HCT116 (cell line): ENCODE results near the gene SLC43A3. TPM values are rescaled to one million over a fixed set of nuclear protein-coding genes. Genes with fewer than 3 reads are reported as not detected.

ENCODE experiments used
- ATAC-seq: fragments of 200-7000 bp; cut with Tn5 transposase; 2 replicates; pipeline ENCODE4 v1.9.1; 2020; ENCODE audit warnings: mild to moderate bottlenecking, moderate library complexity
- BruUV-seq: library from RNA; stranded (reverse); fragments of 400-500 nt; replicated peaks from 2 replicates; lab custom pipeline; 2021; lab: Mats Ljungman, UMichigan
- CTCF ChIA-PET: fragments of 300-600 bp; sonication (Branson Sonifier 250); formaldehyde crosslinking; loops from one replicate; lab custom pipeline; 2021; ENCODE audit warnings: antibody characterized with exemption; lab: Charles Lee
- POLR2A ChIA-PET: fragments of 300-600, 350-600 bp; sonication (Branson Sonifier 250); formaldehyde crosslinking; loops from one replicate; lab custom pipeline; 2021; ENCODE audit warnings: antibody characterized with exemption; lab: Charles Lee
- RAD21 ChIA-PET, 2 experiments: fragments of 300-600 bp; sonication (Branson Sonifier 250); formaldehyde crosslinking; loops; one replicate each; lab custom pipeline; 2023; ENCODE audit warnings: low total read pairs in 2 of 2; ENCODE audit not compliant: uncharacterized antibody in 2 of 2, unreplicated experiment in 2 of 2, low non-redundant PET in 1 of 2; lab: Charles Lee
- DNase-seq: peaks from one replicate; pipeline ENCODE4 v3.0.0-alpha.2; 2010; ENCODE audit warnings: low read depth, low spot score
- H2AFZ ChIP-seq: fragments of 200-600 bp; shearing (Covaris generic), sonication (generic); 2 replicates; pipeline ENCODE4 v1.6.1; 2017; ENCODE audit warnings: low read depth, mixed run types, mixed read lengths, antibody characterized with exemption, low read length; ENCODE audit not compliant: poor library complexity, severe bottlenecking
- H3K27ac ChIP-seq: 2 replicates; pipeline ENCODE4 v1.5.1; 2012; ENCODE audit warnings: low read depth, low read length
- H3K27me3 ChIP-seq: fragments of 200-600 bp; sonication (generic); 2 replicates; pipeline ENCODE4 v1.6.1; 2016; ENCODE audit warnings: mixed run types, low read length, mixed read lengths; ENCODE audit not compliant: insufficient read depth
- H3K36me3 ChIP-seq, 2 experiments: fragments of 200-500 bp in 1 of 2; fragments of 200-600 bp in 1 of 2; sonication (Bioruptor generic) in 1 of 2; sonication (generic) in 1 of 2; 2 replicates each; pipeline versions ENCODE4 v1.5.1 to v1.6.1; 2014 to 2016; ENCODE audit warnings: low read length in 2 of 2, inconsistent platforms in 1 of 2, mixed read lengths in 1 of 2, mixed run types in 1 of 2; ENCODE audit not compliant: insufficient read depth in 2 of 2, control insufficient read depth in 1 of 2
- H3K4me1 ChIP-seq, 2 experiments: fragments of 200-600 bp in 1 of 2; sonication (generic) in 1 of 2; 2 replicates each; pipeline versions ENCODE4 v1.5.1 to v1.6.1; 2012 to 2017; ENCODE audit warnings: low read length in 2 of 2, inconsistent platforms in 1 of 2, mild to moderate bottlenecking in 1 of 2, mixed read lengths in 1 of 2, mixed run types in 1 of 2, moderate library complexity in 1 of 2; ENCODE audit not compliant: insufficient read depth in 2 of 2, control insufficient read depth in 1 of 2
- H3K4me2 ChIP-seq: fragments of 200-600 bp; sonication (generic); 2 replicates; pipeline ENCODE4 v1.6.1; 2017; ENCODE audit warnings: mixed run types, low read length, mixed read lengths
- H3K4me3 ChIP-seq, 2 experiments: fragments of 200-600 bp in 1 of 2; sonication (generic) in 1 of 2; replicated peaks in 1 of 2; 2 replicates each; pipeline ENCODE4 v1.5.1; 2011 to 2016; ENCODE audit warnings: low read length in 2 of 2, control low read depth in 1 of 2, low read depth in 1 of 2, mild to moderate bottlenecking in 1 of 2, mixed read lengths in 1 of 2, mixed run types in 1 of 2
- H3K79me2 ChIP-seq: fragments of 200-600 bp; sonication (generic); 2 replicates; pipeline ENCODE4 v1.6.1; 2017; ENCODE audit warnings: mild to moderate bottlenecking, mixed run types, low read length, moderate library complexity, mixed read lengths; ENCODE audit not compliant: insufficient read depth
- H3K9ac ChIP-seq: fragments of 200-600 bp; sonication (generic); 2 replicates; pipeline ENCODE4 v1.6.1; 2016; ENCODE audit warnings: low read length, mixed read lengths
- H3K9me2 ChIP-seq: fragments of 200-600 bp; sonication (generic), shearing (Covaris generic); 2 replicates; pipeline ENCODE4 v1.6.1; 2017; ENCODE audit warnings: mixed run types, mild to moderate bottlenecking, moderate library complexity; ENCODE audit not compliant: insufficient read depth
- H3K9me3 ChIP-seq, 2 experiments: fragments of 200-500 bp in 1 of 2; fragments of 200-600 bp in 1 of 2; sonication (Bioruptor generic) in 1 of 2; sonication (generic) in 1 of 2; 2 replicates each; pipeline ENCODE4 v1.6.1; 2014 to 2017; ENCODE audit warnings: low read length in 2 of 2, mixed read lengths in 2 of 2, inconsistent platforms in 1 of 2, low read depth in 1 of 2, mild to moderate bottlenecking in 1 of 2, mixed run types in 1 of 2, moderate library complexity in 1 of 2; ENCODE audit not compliant: control insufficient read depth in 1 of 2, insufficient read depth in 1 of 2
- H4K20me1 ChIP-seq: fragments of 200-600 bp; sonication (generic), shearing (Covaris generic); 2 replicates; pipeline ENCODE4 v1.6.1; 2017; ENCODE audit warnings: mixed run types, mild to moderate bottlenecking, moderate library complexity; ENCODE audit not compliant: insufficient read depth
- CBX3 ChIP-seq: IDR thresholded peaks from 2 replicates; pipeline ENCODE4 v1.6.1; 2012; ENCODE audit warnings: low read depth
- CEBPB ChIP-seq: IDR thresholded peaks from 2 replicates; pipeline ENCODE4 v1.6.1; 2012; ENCODE audit warnings: low read depth
- EGR1 ChIP-seq: IDR thresholded peaks from 2 replicates; pipeline ENCODE4 v1.6.1; 2012; ENCODE audit warnings: low read depth
- ELF1 ChIP-seq: IDR thresholded peaks from 2 replicates; pipeline ENCODE4 v1.6.1; 2012; ENCODE audit warnings: low read depth, borderline replicate concordance
- EZH2 ChIP-seq: fragments of 200-600 bp; sonication (generic); IDR thresholded peaks from 2 replicates; pipeline ENCODE4 v1.6.1; 2017; ENCODE audit warnings: antibody characterized with exemption, mixed run types
- EZH2phosphoT487 ChIP-seq: fragments of 200-600 bp; IDR thresholded peaks from 2 replicates; pipeline ENCODE4 v1.6.1; 2018; ENCODE audit warnings: antibody characterized with exemption, borderline replicate concordance
- POLR2A ChIP-seq: IDR thresholded peaks from 2 replicates; pipeline ENCODE4 v1.7.0; 2011; ENCODE audit warnings: borderline replicate concordance; ENCODE audit not compliant: insufficient read depth, insufficient read length; ENCODE audit errors: extremely low read depth
- POLR2AphosphoS5 ChIP-seq: IDR thresholded peaks from 2 replicates; pipeline ENCODE4 v1.6.1; 2011; ENCODE audit warnings: mild to moderate bottlenecking, low read depth, low read length, moderate library complexity
- RAD21 ChIP-seq: IDR thresholded peaks from 2 replicates; pipeline ENCODE4 v1.6.1; 2012; ENCODE audit warnings: low read depth, mild to moderate bottlenecking
- REST ChIP-seq: IDR thresholded peaks from 2 replicates; pipeline ENCODE4 v1.6.1; 2012; ENCODE audit warnings: low read depth
- SIN3A ChIP-seq: IDR thresholded peaks from 2 replicates; pipeline ENCODE4 v1.6.1; 2012; ENCODE audit warnings: low read depth
- SP1 ChIP-seq: IDR thresholded peaks from 2 replicates; pipeline ENCODE4 v1.6.1; 2012; ENCODE audit warnings: low read depth
- YY1 ChIP-seq: IDR thresholded peaks from 2 replicates; pipeline ENCODE4 v1.6.1; 2011; ENCODE audit warnings: low read length, low read depth, moderate library complexity, mild to moderate bottlenecking; ENCODE audit not compliant: insufficient replicate concordance; ENCODE audit errors: extremely low read depth
- ZBTB33 ChIP-seq: IDR thresholded peaks from 2 replicates; pipeline ENCODE4 v1.6.1; 2011; ENCODE audit warnings: mild to moderate bottlenecking, low read length, moderate library complexity; ENCODE audit not compliant: insufficient replicate concordance; ENCODE audit errors: extremely low read depth
- ZFX ChIP-seq: fragments of 450-650 bp; IDR thresholded peaks from 2 replicates; pipeline ENCODE4 v1.6.1; 2017
- ZNF274 ChIP-seq: fragments of 200-500 bp; sonication (Bioruptor generic); IDR thresholded peaks from 2 replicates; pipeline ENCODE4 v1.6.1; 2014; ENCODE audit warnings: mild to moderate bottlenecking, low read depth, low read length, inconsistent platforms
- intact Hi-C: fragments of 100-400 bp; cut with micrococcal nuclease; formaldehyde crosslinking; loops from 2 replicates; pipeline ENCODE4 v1.10.0; 2022
- total RNA-seq: library from RNA; stranded (reverse); gene quantifications from one replicate; pipeline ENCODE4 v1.2.1, GENCODE V29; 2021; ENCODE audit not compliant: unreplicated experiment
- TF ChIP-seq, protein P1 (sequence below): IDR thresholded peaks from 2 replicates; pipeline ENCODE4 v1.6.1; 2012
- TF ChIP-seq, protein P2 (sequence below): IDR thresholded peaks from 2 replicates; pipeline ENCODE4 v1.6.1; 2012
- TF ChIP-seq, protein P3 (sequence below), 3 experiments: fragments of 200-600 bp in 1 of 3; sonication (generic) in 1 of 3; IDR thresholded peaks in 2 of 3; conservative IDR thresholded peaks in 1 of 3; 2 replicates each; pipeline ENCODE4 v1.5.1; 2012 to 2017; ENCODE audit warnings: low read depth in 2 of 3, low read length in 2 of 3, antibody characterized with exemption in 1 of 3, borderline replicate concordance in 1 of 3, control low read depth in 1 of 3, mild to moderate bottlenecking in 1 of 3, mixed read lengths in 1 of 3, mixed run types in 1 of 3, moderate library complexity in 1 of 3; ENCODE audit not compliant: insufficient read depth in 1 of 3

SLC43A3 gene
- total RNA-seq, 1 experiment from 2014 or later, result 36.9 TPM

GRCh38 chr11:57425565-57426438, 1.1 kb downstream of the SLC43A3 start:
- no peaks in the 10 kb centered on the region for H3K9me2 ChIP-seq
- peak overlapping the region; percentile 54 to 57 for H3K4me3 ChIP-seq
- H2AFZ ChIP-seq, result no peak overlapping the region
- no peaks in the 10 kb centered on the region for H3K9me3 ChIP-seq
- BruUV-seq, result TSS peak; percentile 52
- ChIA-PET RAD21 (no interaction called here), CTCF (interaction anchor here (1.4 kb wide), 1 partner anchor 32 kb away, joined by 3 read pairs; no protein-coding TSS in a partner anchor), POLR2A (no interaction called here)
- H3K79me2 ChIP-seq, result peaks cover 8% of the 10 kb centered on the region; the same call in 1 of the 2 replicates
- H3K9ac ChIP-seq, result peak overlapping the region; percentile 73
- H3K27me3 ChIP-seq, result peaks cover 13% of the 10 kb centered on the region
- peak overlapping the region; percentile 39 for H3K27ac ChIP-seq
- intact Hi-C loops, result no loop called here
- no peaks in the 10 kb centered on the region; a peak in 1 of 4 replicates for H3K36me3 ChIP-seq
- H3K4me1 ChIP-seq, result peaks cover 9 to 21% of the 10 kb centered on the region in 2 experiments
- H4K20me1 ChIP-seq, result no peaks in the 10 kb centered on the region
- peak overlapping the region; percentile 75 for H3K4me2 ChIP-seq
- DNase-seq, result no peak
- ATAC-seq, result no peak
- TF ChIP-seq ZFX, result no peak
- TF ChIP-seq CEBPB, result no peak
- no peak for TF ChIP-seq SP1
- TF ChIP-seq ZNF274, result no peak
- no peak for TF ChIP-seq ELF1
- no peak for TF ChIP-seq YY1
- no peak for TF ChIP-seq POLR2AphosphoS5
- TF ChIP-seq, protein P1, sequence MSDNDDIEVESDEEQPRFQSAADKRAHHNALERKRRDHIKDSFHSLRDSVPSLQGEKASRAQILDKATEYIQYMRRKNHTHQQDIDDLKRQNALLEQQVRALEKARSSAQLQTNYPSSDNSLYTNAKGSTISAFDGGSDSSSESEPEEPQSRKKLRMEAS, result no peak
- no peak for TF ChIP-seq REST
- TF ChIP-seq EZH2, result no peak
- no peak for TF ChIP-seq SIN3A
- no peak for TF ChIP-seq POLR2A
- TF ChIP-seq RAD21, result no peak
- no peak for TF ChIP-seq CBX3
- TF ChIP-seq EGR1, result no peak
- TF ChIP-seq, protein P2, sequence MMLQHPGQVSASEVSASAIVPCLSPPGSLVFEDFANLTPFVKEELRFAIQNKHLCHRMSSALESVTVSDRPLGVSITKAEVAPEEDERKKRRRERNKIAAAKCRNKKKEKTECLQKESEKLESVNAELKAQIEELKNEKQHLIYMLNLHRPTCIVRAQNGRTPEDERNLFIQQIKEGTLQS, result no peak
- TF ChIP-seq, protein P3, sequence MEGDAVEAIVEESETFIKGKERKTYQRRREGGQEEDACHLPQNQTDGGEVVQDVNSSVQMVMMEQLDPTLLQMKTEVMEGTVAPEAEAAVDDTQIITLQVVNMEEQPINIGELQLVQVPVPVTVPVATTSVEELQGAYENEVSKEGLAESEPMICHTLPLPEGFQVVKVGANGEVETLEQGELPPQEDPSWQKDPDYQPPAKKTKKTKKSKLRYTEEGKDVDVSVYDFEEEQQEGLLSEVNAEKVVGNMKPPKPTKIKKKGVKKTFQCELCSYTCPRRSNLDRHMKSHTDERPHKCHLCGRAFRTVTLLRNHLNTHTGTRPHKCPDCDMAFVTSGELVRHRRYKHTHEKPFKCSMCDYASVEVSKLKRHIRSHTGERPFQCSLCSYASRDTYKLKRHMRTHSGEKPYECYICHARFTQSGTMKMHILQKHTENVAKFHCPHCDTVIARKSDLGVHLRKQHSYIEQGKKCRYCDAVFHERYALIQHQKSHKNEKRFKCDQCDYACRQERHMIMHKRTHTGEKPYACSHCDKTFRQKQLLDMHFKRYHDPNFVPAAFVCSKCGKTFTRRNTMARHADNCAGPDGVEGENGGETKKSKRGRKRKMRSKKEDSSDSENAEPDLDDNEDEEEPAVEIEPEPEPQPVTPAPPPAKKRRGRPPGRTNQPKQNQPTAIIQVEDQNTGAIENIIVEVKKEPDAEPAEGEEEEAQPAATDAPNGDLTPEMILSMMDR (IDR thresholded peaks at IDR 0.05 in 2 of 3, conservative IDR thresholded peaks at IDR 0.05 in 1 of 3; ENCODE audit: borderline replicate concordance in 1 of 3, insufficient read depth in 1 of 3, low read depth in 2 of 3, low read length in 2 of 3), result no peak
- TF ChIP-seq ZBTB33, result no peak
- no peak for TF ChIP-seq EZH2phosphoT487
